OCI-LY7 (cell line): ENCODE data around the gene EEF1B2. TPM values are rescaled to one million over a fixed set of nuclear protein-coding genes. Genes with fewer than 3 reads are reported as not detected.
"Not testable (repeated sequence)": the region's sequence is repeated elsewhere in the genome, so short reads cannot be mapped to it uniquely, and the experiment has no call there.

Source experiments
- BruUV-seq: library from RNA; stranded (reverse); fragments of 400-500 nt; replicated peaks from 2 replicates; lab custom pipeline; 2021; lab: Mats Ljungman, UMichigan
- CTCF ChIA-PET: fragments of 300-600 bp; sonication (Branson Sonifier 250); formaldehyde crosslinking; loops from one replicate; lab custom pipeline; 2022; ENCODE audit warnings: antibody characterized with exemption; ENCODE audit not compliant: unreplicated experiment; lab: Charles Lee
- POLR2A ChIA-PET: fragments of 300-600 bp; sonication (Branson Sonifier 250); formaldehyde crosslinking; loops from one replicate; lab custom pipeline; 2022; ENCODE audit warnings: antibody characterized with exemption; lab: Charles Lee
- DNase-seq: peaks from one replicate; pipeline ENCODE4 v3.0.0-alpha.2; 2015; ENCODE audit warnings: low spot score
- H2AFZ ChIP-seq: fragments of 200-600 bp; sonication (generic), shearing (Covaris generic); 2 replicates; pipeline ENCODE4 v1.6.1; 2014; ENCODE audit warnings: mild to moderate bottlenecking, antibody characterized with exemption, low read length, moderate library complexity
- H3K27ac ChIP-seq: fragments of 200-600 bp; sonication (generic); 2 replicates; pipeline ENCODE4 v1.5.1; 2014; ENCODE audit warnings: mixed run types, low read depth, mild to moderate bottlenecking, moderate library complexity, low read length, inconsistent platforms; ENCODE audit not compliant: poor library complexity, severe bottlenecking
- H3K36me3 ChIP-seq: fragments of 200-600 bp; sonication (generic); 2 replicates; pipeline ENCODE4 v1.6.1; 2014; ENCODE audit warnings: mild to moderate bottlenecking, antibody characterized with exemption, low read length, moderate library complexity, mixed read lengths; ENCODE audit not compliant: insufficient read depth
- H3K4me1 ChIP-seq: fragments of 200-600 bp; sonication (generic); 2 replicates; pipeline ENCODE4 v1.5.1; 2014; ENCODE audit warnings: mild to moderate bottlenecking, low read length; ENCODE audit not compliant: insufficient read depth, poor library complexity, severe bottlenecking
- H3K4me2 ChIP-seq: fragments of 200-600 bp; sonication (generic); 2 replicates; pipeline ENCODE4 v1.6.1; 2014; ENCODE audit warnings: mild to moderate bottlenecking, low read length
- H3K4me3 ChIP-seq: fragments of 200-600 bp; sonication (generic); 2 replicates; pipeline ENCODE4 v1.5.1; 2014; ENCODE audit warnings: mild to moderate bottlenecking, low read depth, low read length; ENCODE audit not compliant: poor library complexity, severe bottlenecking
- H3K79me2 ChIP-seq: fragments of 200-600 bp; sonication (generic); 2 replicates; pipeline ENCODE4 v1.6.1; 2016; ENCODE audit warnings: low read depth, mild to moderate bottlenecking, low read length, moderate library complexity, mixed read lengths; ENCODE audit not compliant: insufficient read depth
- H3K9me2 ChIP-seq: fragments of 200-600 bp; sonication (generic); 2 replicates; pipeline ENCODE4 v1.6.1; 2016; ENCODE audit warnings: mild to moderate bottlenecking, low read length, mixed read lengths; ENCODE audit not compliant: insufficient read depth
- H3K9me3 ChIP-seq: fragments of 200-600 bp; sonication (generic); 2 replicates; pipeline ENCODE4 v1.6.1; 2014; ENCODE audit warnings: mild to moderate bottlenecking, mixed run types, low read length, mixed read lengths
- H4K20me1 ChIP-seq: fragments of 200-600 bp; sonication (generic); 2 replicates; pipeline ENCODE4 v1.6.1; 2014; ENCODE audit warnings: mild to moderate bottlenecking, antibody characterized with exemption, low read length, moderate library complexity, mixed read lengths; ENCODE audit not compliant: insufficient read depth
- CTCF ChIP-seq: fragments of 200-600 bp; sonication (generic); conservative IDR thresholded peaks from 2 replicates; pipeline ENCODE4 v1.5.1; 2014; ENCODE audit warnings: mild to moderate bottlenecking, antibody characterized with exemption, low read length, moderate library complexity, mixed read lengths
- EZH2phosphoT487 ChIP-seq: fragments of 200-600 bp; sonication (generic); IDR thresholded peaks from 2 replicates; pipeline ENCODE4 v1.6.1; 2018; ENCODE audit warnings: low read depth, borderline replicate concordance, mild to moderate bottlenecking, mixed run types, antibody characterized with exemption, low read length, moderate library complexity, mixed read lengths
- intact Hi-C: fragments of 100-400 bp; cut with micrococcal nuclease; formaldehyde crosslinking; loops from one replicate; pipeline ENCODE4 v1.10.0; 2022; ENCODE audit not compliant: unreplicated experiment
- total RNA-seq, 2 experiments: library from RNA; depleted of rRNA in 1 of 2; stranded (reverse); fragments of >200 nt in 1 of 2; shearing (Covaris generic) in 1 of 2; gene quantifications; 2 replicates each; pipeline ENCODE4 v1.2.3, GENCODE V29; 2014 to 2022

Gene EEF1B2
- total RNA-seq, 2 experiments from 2014 or later = 1,084 to 1,168 TPM

DNA sequence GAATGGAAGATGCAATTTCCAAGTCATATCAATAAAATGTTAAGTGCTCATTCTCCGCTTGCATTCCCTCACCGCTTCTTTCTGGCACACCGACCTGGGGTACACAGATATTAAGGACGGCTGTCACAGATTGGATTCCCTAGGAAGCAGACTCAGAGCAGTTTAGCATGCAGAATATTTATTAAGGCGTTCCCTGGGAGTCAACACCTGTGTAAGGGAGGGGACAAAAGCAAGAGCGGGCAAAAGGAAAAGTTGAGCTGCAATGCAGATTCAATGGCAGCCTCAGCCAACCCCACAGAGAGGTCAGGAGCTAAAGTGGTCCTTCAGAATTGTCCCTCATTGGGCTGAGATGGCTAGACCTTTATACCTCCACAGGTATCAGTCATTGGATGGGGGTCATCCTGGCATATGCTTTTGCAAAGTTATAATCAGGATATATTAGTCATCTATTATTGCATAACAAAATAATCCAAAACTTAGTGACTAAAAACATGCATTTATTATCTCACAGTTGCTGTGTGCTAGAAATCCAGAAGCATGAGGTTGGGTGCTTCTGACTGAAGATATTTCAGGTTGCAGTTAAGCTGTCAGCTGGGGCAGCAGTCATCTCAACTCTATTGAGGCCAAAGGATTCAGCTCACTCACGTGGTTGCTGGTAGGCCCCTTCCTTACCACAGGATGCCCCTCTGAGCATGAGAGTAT is 46.7 kb upstream of the EEF1B2 start:
- Histone ChIP-seq H3K9me3 (no peaks in the 10 kb centered on the region), H3K27ac (no peak overlapping the region), H3K4me1 (no peaks in the 10 kb centered on the region), H3K4me3 (no peak overlapping the region), H3K79me2 (no peaks in the 10 kb centered on the region), H3K4me2 (no peak overlapping the region), H4K20me1 (no peaks in the 10 kb centered on the region), H2AFZ (no peak overlapping the region), H3K36me3 (peaks cover 17% of the 10 kb centered on the region), H3K9me2 (no peaks in the 10 kb centered on the region)
- CTCF ChIA-PET = interaction anchor here (0.6 kb wide), 1 partner anchor 154 kb away, joined by 3 read pairs; no protein-coding TSS in a partner anchor
- BruUV-seq = no TSS peak
- DNase-seq = no peak
- TF ChIP-seq CTCF = no peak
- no peak for TF ChIP-seq EZH2phosphoT487
- intact Hi-C loops = no loop called here
- POLR2A ChIA-PET = interaction anchor here (0.6 to 2.2 kb wide), 3 partner anchors 20 to 53 kb away, joined by 3 to 7 read pairs (median 3); no protein-coding TSS in a partner anchor

DNA sequence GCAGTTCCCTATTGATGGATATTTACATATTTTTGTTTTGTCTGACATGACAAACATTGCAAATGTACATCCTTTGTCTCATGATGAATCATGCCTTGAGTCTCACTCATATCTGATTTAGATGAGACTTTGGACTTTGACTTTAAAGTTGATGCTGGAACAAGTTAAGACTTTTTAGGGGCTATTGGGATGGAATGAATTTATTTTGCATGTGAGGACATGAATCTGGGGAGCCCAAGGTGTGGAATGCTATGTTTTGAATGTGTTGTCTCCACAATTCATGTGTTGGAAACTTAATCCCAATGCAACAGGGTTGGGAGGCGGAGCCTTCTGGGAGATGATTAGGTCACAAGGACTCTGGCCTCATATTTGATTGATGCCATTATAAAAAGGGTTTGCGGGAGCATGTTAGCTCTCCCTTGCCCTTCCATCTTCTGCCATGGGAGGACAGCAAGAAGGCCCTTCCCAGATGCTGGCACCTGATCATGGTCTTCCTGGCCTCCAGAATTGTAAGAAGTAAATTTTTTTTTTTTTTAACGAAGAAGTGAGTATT is 44.6 kb upstream of the EEF1B2 start:
- no peak for TF ChIP-seq EZH2phosphoT487
- no peak for TF ChIP-seq CTCF
- Histone ChIP-seq H3K9me3 (no peaks in the 10 kb centered on the region), H4K20me1 (no peaks in the 10 kb centered on the region), H3K27ac (no peak overlapping the region), H3K4me3 (no peak overlapping the region), H3K36me3 (peaks cover 29% of the 10 kb centered on the region), H3K4me2 (no peak overlapping the region), H3K79me2 (no peaks in the 10 kb centered on the region), H2AFZ (no peak overlapping the region), H3K9me2 (no peaks in the 10 kb centered on the region), H3K4me1 (no peaks in the 10 kb centered on the region)
- intact Hi-C loops = no loop called here
- CTCF ChIA-PET = no interaction called here
- no peak for DNase-seq
- no TSS peak for BruUV-seq
- POLR2A ChIA-PET = interaction anchor here (1.5 kb wide), 1 partner anchor 42 kb away, joined by 3 read pairs; no protein-coding TSS in a partner anchor

- H3K27ac ChIP-seq = no peak overlapping the region
- H3K4me3 ChIP-seq = no peak overlapping the region
- ChIA-PET CTCF (no interaction called here), POLR2A (no interaction called here)
- BruUV-seq = no TSS peak
- H3K4me2 ChIP-seq = no peak overlapping the region
- H3K9me2 ChIP-seq = no peaks in the 10 kb centered on the region
- no peak for DNase-seq
- H2AFZ ChIP-seq = no peak overlapping the region
- no peaks in the 10 kb centered on the region for H3K4me1 ChIP-seq
- H3K36me3 ChIP-seq = peaks cover 41% of the 10 kb centered on the region
- intact Hi-C loops = no loop called here
- no peak for TF ChIP-seq EZH2phosphoT487
- TF ChIP-seq CTCF = no peak
- no peaks in the 10 kb centered on the region for H3K9me3 ChIP-seq
- no peaks in the 10 kb centered on the region for H4K20me1 ChIP-seq
- no peaks in the 10 kb centered on the region for H3K79me2 ChIP-seq
Measured at GRCh38 chr2:206116278-206116677, 43.4 kb upstream of the EEF1B2 start.

GRCh38 chr2:206122569-206122968 is 37.1 kb upstream of the EEF1B2 start:
- CTCF ChIA-PET, BruUV-seq: not testable (repeated sequence)

More at GRCh38 chr2:206122569-206122968, 37.1 kb upstream of the EEF1B2 start:
- DNase-seq, H3K4me3 ChIP-seq, H3K4me1 ChIP-seq, POLR2A ChIA-PET, H3K79me2 ChIP-seq, H3K9me2 ChIP-seq, H3K4me2 ChIP-seq, H2AFZ ChIP-seq, H3K9me3 ChIP-seq, H4K20me1 ChIP-seq, intact Hi-C loops, H3K27ac ChIP-seq: not testable (repeated sequence)
- H3K36me3 ChIP-seq = peaks cover 86% of the 10 kb centered on the region
